NCI-H748 treated with DMSO at 0.1 percent for 48 hours (cell line): ENCODE measurements around the gene RSKR.
"Not testable (repeated sequence)": the region's sequence is repeated elsewhere in the genome, so short reads cannot be mapped to it uniquely, and the experiment has no call there.

Experiments used
- DNase-seq: peaks from one replicate; lab custom pipeline; 2025; lab: John Stamatoyannopoulos, UW

Gene RSKR

DNA sequence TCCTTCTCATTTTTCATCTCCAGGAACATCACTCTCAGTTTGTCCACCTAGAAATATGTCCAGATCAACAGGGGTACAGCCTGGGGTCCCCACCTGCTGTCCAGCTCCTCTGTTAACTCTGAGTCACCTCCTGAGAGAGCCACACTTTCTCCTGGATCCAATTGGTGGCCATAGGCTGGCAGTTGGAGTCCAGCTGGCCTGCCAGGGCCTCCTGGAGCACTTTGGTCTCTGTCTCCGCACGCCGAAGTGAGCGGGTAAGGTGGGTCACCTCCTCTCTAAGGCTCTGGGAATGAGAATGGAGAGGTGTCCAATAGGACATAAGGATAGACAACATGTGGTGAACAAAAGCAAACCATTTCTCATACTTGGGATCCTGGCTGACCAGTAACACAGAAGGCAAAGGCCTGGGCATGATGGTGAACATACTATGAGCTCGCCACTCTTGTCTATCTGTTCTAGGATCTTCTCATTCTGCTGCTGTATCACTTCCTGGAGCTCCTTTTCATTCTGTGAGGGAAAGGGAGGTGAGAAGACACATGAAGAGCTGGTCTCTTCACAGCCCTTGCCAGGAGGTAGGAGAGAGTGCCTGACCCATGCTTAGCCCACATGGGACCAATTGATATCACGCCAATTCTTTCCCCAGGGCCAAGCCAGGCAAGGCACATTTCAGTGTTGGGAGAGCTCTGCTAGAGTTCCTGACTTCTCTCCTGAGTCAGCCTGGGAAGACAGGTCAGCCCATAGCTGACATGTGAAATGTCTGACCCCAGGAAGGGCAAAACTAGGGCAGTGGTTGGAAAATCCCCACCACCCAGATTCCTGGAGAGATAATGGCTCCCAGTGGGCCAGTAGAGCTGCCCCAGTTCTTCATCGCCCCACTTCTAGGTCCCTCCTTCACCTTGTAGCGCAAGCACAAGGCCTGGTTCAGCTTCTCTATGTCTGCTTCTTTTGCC is 35.5 kb downstream of the RSKR start:
- no peak for DNase-seq

GRCh38 chr17:28577466-28577824 is 36.5 kb downstream of the RSKR start:
- DNase-seq, result no peak

- peak; percentile 95 for DNase-seq
These were observed 37.1 kb downstream of the RSKR start, which contains the start of gene ALDOC for GRCh38 chr17:28576758-28577465. Gene ALDOC (minus strand): TSS chr17:28576895. CDS start chr17:28575532, 1,363 bp downstream.

- not testable (repeated sequence) for DNase-seq
These were observed 38.0 kb downstream of the RSKR start for GRCh38 chr17:28576016-28576415.

DNA sequence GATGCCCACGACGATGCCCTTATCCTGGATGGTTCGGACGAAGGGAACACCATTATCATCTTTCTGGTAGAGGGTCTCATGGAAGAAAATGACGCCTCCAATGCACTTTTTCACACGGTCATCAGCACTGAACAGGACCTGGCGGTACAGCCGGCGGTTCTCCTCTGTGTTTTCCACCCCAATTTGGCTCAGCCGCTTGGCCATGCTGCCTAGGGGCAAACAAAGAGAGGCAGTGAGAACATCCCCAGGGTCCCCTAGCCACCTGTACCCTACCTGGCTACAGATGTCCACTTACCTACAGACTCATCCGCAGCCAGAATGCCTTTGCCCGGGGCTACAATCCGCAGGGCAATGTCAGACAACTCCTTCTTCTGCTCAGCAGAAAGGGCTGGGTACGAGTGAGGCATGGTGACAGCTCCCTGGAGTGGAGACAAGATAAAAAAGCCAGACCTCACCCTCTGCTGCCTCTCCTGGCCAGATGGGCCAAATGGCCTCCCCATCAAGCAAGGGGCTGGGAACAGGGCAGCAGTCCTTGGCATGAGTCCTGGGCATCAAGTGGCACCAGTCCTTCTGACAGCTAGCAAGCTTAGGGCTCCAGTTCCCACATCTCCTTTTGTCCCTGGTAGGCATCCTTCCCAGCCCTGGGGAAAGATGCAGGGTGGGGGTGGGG is 38.7 kb downstream of the RSKR start:
- no peak for DNase-seq

GRCh38 chr17:28574526-28574925 is 39.5 kb downstream of the RSKR start:
- no peak for DNase-seq

GRCh38 chr17:28573966-28574480 is 40.0 kb downstream of the RSKR start:
- no peak for DNase-seq

- DNase-seq, result no peak
These were observed 40.5 kb downstream of the RSKR start for GRCh38 chr17:28573521-28573920.

- DNase-seq, result no peak
These were observed 41.0 kb downstream of the RSKR start for GRCh38 chr17:28573040-28573380.

- DNase-seq, result no peak
These were observed 41.5 kb downstream of the RSKR start for GRCh38 chr17:28572259-28573039.

GRCh38 chr17:28571361-28572122 is 42.4 kb downstream of the RSKR start, which contains the start of gene PIGS:
Gene PIGS (minus strand): TSS chr17:28571524. CDS start chr17:28571496, 28 bp downstream.
- DNase-seq, result peak; percentile 96

GRCh38 chr17:28570716-28571360 is 43.1 kb downstream of the RSKR start:
- peak; percentile 54 for DNase-seq

- no peak for DNase-seq
These were observed 44.5 kb downstream of the RSKR start for GRCh38 chr17:28569446-28569845.

DNA sequence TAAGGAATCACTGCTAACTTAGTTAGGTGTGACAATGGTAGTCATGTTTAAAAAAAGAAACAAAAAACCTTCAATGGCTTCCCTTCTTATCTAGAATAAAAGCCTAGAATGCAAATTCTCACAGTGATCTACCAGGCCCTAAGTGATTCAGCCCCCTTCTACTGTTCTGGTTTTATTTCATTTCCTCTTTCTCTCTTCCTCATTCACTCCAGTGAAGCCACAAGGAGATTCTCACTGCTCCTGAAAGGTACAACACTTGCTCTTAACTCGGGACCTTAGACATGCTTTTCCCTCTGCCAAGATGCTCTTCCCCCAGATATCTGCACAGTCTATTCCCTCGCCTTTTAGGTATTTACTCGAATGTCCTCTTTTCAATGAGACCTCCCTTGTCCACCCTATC is 46.4 kb downstream of the RSKR start:
- DNase-seq, result no peak

GRCh38 chr17:28563475-28563874 is 50.5 kb downstream of the RSKR start:
- no peak for DNase-seq
